C4-2B (cell line): ENCODE data around the gene ZNF79.

Source experiments
- H3K27ac ChIP-seq: fragments of 450-650 bp; 2 replicates; pipeline ENCODE4 v1.5.1; 2017
- CTCF ChIP-seq: fragments of 450-650 bp; conservative IDR thresholded peaks from 2 replicates; pipeline ENCODE4 v1.5.1; 2017; ENCODE audit warnings: mild to moderate bottlenecking
- ZFX ChIP-seq: fragments of 450-650 bp; IDR thresholded peaks from 2 replicates; pipeline ENCODE4 v1.6.1; 2017

ZNF79 gene

GRCh38 chr9:127491516-127491915 is 67.3 kb downstream of the ZNF79 start:
- no peak overlapping the region for H3K27ac ChIP-seq
- TF ChIP-seq CTCF (no peak), ZFX (no peak)

- TF ChIP-seq ZFX (no peak), CTCF (no peak)
- H3K27ac ChIP-seq, result no peak overlapping the region
Measured at GRCh38 chr9:127492616-127493015, 68.4 kb downstream of the ZNF79 start.

GRCh38 chr9:127493592-127494303 is 69.6 kb downstream of the ZNF79 start:
- no peak overlapping the region for H3K27ac ChIP-seq
- TF ChIP-seq ZFX (no peak), CTCF (no peak)

GRCh38 chr9:127494304-127494702 is 70.1 kb downstream of the ZNF79 start:
- TF ChIP-seq CTCF, result no peak
- no peak overlapping the region for H3K27ac ChIP-seq
